ENCODE results near the gene NACC1.

Gene NACC1

DNA sequence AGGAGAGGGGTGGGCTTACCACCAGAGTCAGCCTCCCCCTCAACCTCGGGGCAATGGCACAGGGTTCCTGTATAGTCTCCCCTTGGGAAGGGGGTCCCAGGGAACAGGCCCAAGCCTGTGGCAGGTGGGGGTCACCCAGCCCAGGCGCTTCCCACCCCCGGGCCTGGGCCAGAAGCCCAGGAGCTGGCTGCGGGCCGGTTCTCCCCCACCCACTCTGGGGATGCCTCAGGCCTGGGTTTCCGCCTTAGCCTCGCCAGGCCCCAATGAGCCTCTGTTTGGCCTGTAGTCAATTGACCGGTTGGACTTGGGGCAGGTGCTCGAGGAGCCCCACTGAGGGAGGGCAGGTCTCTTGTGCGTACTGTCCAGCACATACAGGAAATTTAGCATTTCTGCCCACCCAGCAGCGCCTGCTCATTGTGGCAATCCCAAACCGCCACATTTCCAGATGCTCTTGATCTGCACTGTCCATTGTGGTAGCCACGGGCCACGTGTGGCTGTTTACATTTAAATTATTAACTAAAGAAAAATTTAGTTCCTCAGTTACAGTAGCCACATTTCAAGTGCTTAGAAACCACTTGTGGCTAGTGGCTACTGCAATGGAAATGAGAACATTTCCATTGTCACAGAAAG is 25.3 kb upstream of the NACC1 start:
- Histone ChIP-seq H3K4me1 (ENCODE audit: insufficient read depth, low read length) (no peaks in the 10 kb centered on the region), H3K79me2 (ENCODE audit: insufficient read depth, low read length) (no peaks in the 10 kb centered on the region), H3K27ac (ENCODE audit: low read length) (no peak overlapping the region), H4K20me1 (ENCODE audit: insufficient read depth, low read length) (no peaks in the 10 kb centered on the region; the same call in 1 of the 2 replicates), H3K27me3 (ENCODE audit: insufficient read depth, low read length, poor library complexity) (no peaks in the 10 kb centered on the region), H3K4me2 (ENCODE audit: insufficient read depth, low read length) (no peak overlapping the region), H3K9ac (ENCODE audit: low read depth, low read length) (no peak overlapping the region), H3K36me3 (ENCODE audit: insufficient read depth, low read length) (no peaks in the 10 kb centered on the region), H3K4me3 (ENCODE audit: low read depth in 1 of 2, low read length in 2 of 2) (no peak overlapping the region), H2AFZ (ENCODE audit: low read depth, low read length) (no peak overlapping the region), H3K9me3 (ENCODE audit: insufficient read depth, low read length, severe bottlenecking) (no peaks in the 10 kb centered on the region)
- TF ChIP-seq CTCF (IDR thresholded peaks at IDR 0.05; ENCODE audit: borderline replicate concordance, extremely low read depth, low read length, poor library complexity, severe bottlenecking) (no peak), EZH2 (IDR thresholded peaks at IDR 0.05; ENCODE audit: borderline replicate concordance, low read depth, low read length, severe bottlenecking) (no peak)
- no peak for DNase-seq
- no peak for ATAC-seq (ENCODE audit: insufficient read depth, low read depth)

GRCh38 chr19:13093407-13094105 is 24.5 kb upstream of the NACC1 start:
- Histone ChIP-seq H2AFZ (ENCODE audit: low read depth, low read length) (no peak overlapping the region), H3K4me1 (ENCODE audit: insufficient read depth, low read length) (peaks cover 3% of the 10 kb centered on the region; the same call in 1 of the 2 replicates), H3K4me2 (ENCODE audit: insufficient read depth, low read length) (no peak overlapping the region), H3K9ac (ENCODE audit: low read depth, low read length) (no peak overlapping the region), H4K20me1 (ENCODE audit: insufficient read depth, low read length) (no peaks in the 10 kb centered on the region; the same call in 1 of the 2 replicates), H3K4me3 (ENCODE audit: low read depth in 1 of 2, low read length in 2 of 2) (no peak overlapping the region), H3K27me3 (ENCODE audit: insufficient read depth, low read length, poor library complexity) (no peaks in the 10 kb centered on the region), H3K36me3 (ENCODE audit: insufficient read depth, low read length) (no peaks in the 10 kb centered on the region), H3K27ac (ENCODE audit: low read length) (peak overlapping the region; percentile 24; the same call in 1 of the 2 replicates), H3K9me3 (ENCODE audit: insufficient read depth, low read length, severe bottlenecking) (no peaks in the 10 kb centered on the region), H3K79me2 (ENCODE audit: insufficient read depth, low read length) (no peaks in the 10 kb centered on the region)
- peak; percentile 97 for ATAC-seq (ENCODE audit: insufficient read depth, low read depth)
- TF ChIP-seq CTCF (IDR thresholded peaks at IDR 0.05; ENCODE audit: borderline replicate concordance, extremely low read depth, low read length, poor library complexity, severe bottlenecking), result peak; percentile 98
- TF ChIP-seq EZH2 (IDR thresholded peaks at IDR 0.05; ENCODE audit: borderline replicate concordance, low read depth, low read length, severe bottlenecking), result no peak
- DNase-seq, result peak; percentile 83

DNA sequence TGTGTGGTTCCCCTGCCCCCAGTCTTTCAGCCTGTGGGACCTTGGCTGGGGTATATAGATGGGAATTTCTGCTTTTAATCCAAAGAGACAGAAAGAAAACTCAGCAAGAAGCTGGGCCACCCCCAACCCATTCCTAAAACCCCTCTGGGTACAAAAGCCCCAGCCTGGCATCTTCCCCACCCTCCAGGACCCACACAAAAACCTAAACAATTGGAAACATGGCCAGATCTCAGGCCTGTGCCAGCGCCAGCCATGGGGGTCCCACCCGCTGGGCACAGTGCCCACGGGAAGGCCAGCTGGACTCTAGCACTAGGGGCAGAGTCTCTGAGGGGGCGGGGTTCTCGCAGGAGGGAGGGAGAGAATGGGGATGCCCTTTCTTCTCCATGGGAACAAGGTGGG is 24.0 kb upstream of the NACC1 start:
- Histone ChIP-seq H4K20me1 (ENCODE audit: insufficient read depth, low read length) (no peaks in the 10 kb centered on the region; the same call in 1 of the 2 replicates), H3K9me3 (ENCODE audit: insufficient read depth, low read length, severe bottlenecking) (no peaks in the 10 kb centered on the region), H3K4me1 (ENCODE audit: insufficient read depth, low read length) (peaks cover 9% of the 10 kb centered on the region), H3K9ac (ENCODE audit: low read depth, low read length) (no peak overlapping the region), H3K27me3 (ENCODE audit: insufficient read depth, low read length, poor library complexity) (no peaks in the 10 kb centered on the region), H3K36me3 (ENCODE audit: insufficient read depth, low read length) (no peaks in the 10 kb centered on the region), H3K4me2 (ENCODE audit: insufficient read depth, low read length) (no peak overlapping the region), H3K27ac (ENCODE audit: low read length) (no peak overlapping the region), H3K4me3 (ENCODE audit: low read depth in 1 of 2, low read length in 2 of 2) (no peak overlapping the region), H2AFZ (ENCODE audit: low read depth, low read length) (no peak overlapping the region), H3K79me2 (ENCODE audit: insufficient read depth, low read length) (no peaks in the 10 kb centered on the region)
- DNase-seq (no peak), ATAC-seq (ENCODE audit: insufficient read depth, low read depth) (no peak)
- TF ChIP-seq EZH2 (IDR thresholded peaks at IDR 0.05; ENCODE audit: borderline replicate concordance, low read depth, low read length, severe bottlenecking) (no peak), CTCF (IDR thresholded peaks at IDR 0.05; ENCODE audit: borderline replicate concordance, extremely low read depth, low read length, poor library complexity, severe bottlenecking) (no peak)

Data from DND-41 (cell line).